Urothelium cell line (cell line): Measurements from ENCODE around the gene SMG6.

Source experiments
- DNase-seq: peaks from one replicate; pipeline ENCODE4 v3.0.0; 2011; ENCODE audit warnings: low spot score, mixed read lengths
- FAIRE-seq: peaks from 2 replicates; lab custom pipeline; 2011; peaks lifted over from hg19 to GRCh38; lab: Jason Lieb, UNC

Gene SMG6

DNA sequence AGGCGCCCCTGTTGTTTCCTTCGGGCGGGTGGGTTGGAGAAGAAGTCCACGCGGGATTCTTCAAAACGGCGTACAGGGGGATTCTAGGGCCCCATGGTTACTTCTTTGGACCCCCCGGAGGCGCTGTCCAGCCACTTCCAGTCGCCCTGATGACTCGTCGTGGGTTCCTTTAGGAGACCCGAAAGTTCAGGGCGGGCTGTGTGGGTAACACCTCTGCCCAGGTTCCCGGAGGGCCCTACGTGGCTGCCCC lies 249.4 kb downstream of the SMG6 start:
- DNase-seq, result no peak
- no peak for FAIRE-seq

DNA sequence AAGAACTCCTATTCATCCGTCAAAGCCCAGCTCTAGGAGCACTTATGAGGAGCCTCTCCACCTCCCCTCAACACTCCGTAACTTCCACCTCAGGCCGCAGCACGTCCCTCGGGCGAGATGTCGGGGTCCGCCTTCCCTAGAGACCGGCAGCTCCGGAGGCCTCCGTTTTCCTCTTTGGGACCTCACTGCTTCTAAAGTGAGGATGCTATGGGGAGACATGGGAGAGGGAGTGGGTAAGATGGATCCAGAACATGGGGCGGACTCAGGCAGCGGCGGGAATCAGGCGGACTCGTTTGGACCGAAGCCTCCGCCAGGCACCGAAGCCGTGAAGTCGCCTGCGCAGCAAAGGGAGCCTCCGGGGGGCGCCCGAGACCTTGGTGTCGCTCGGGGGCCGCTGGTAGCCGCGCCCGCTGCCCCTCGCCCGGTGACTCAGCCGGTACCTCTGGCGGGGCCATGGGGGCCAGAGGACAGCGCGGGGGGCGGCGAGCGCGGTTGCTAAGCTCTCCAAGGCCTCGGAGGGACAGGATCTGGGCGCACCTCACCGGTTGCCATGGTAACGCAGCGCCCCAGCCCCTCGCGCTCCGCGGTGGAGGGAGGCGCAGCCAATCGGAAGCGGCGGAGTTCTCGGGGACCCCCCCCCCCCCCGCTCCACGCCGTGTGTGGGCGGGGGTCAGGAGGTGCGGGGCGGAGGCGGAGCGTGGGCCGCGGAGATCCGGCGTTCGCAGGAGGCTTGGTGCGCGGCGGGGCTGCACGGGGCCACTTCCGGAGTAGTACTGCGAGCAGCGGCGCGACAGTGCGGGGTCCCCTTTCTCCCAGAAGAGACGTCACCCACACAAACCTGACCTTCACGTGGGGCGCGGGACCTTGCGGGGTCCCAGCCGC lies 250.0 kb downstream of the SMG6 start:
- FAIRE-seq, result no peak
- DNase-seq, result no peak

DNA sequence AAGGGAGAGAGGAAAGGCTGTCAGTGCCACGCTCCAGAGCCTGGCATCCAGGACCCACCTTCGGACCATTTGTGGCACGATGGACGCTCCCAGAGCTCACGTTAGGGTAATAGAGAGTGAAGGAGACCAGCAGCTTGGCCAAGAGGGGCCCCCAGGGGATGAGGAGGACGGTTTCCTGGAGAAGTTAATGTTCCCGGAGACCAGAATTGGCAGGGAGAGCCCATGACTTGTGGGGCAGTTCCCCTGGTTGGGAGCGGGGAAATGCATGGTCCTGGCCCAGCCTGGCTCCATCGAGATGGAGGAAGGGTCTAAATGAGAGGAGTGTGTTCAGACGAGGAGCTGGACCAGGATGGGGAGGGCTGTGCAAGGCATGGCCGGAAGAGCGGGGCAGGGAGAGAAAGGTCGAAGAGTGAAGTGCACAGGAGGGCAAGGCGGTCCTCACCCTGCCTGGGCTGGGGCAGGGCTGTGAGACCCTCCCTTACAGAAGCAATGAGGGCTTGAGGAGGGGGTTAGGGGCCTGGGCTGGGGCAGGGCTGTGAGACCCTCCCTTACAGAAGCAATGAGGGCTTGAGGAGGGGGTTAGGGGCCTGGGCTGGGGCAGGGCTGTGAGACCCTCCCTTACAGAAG lies 251.5 kb downstream of the SMG6 start:
- DNase-seq (no peak), FAIRE-seq (no peak)

DNA sequence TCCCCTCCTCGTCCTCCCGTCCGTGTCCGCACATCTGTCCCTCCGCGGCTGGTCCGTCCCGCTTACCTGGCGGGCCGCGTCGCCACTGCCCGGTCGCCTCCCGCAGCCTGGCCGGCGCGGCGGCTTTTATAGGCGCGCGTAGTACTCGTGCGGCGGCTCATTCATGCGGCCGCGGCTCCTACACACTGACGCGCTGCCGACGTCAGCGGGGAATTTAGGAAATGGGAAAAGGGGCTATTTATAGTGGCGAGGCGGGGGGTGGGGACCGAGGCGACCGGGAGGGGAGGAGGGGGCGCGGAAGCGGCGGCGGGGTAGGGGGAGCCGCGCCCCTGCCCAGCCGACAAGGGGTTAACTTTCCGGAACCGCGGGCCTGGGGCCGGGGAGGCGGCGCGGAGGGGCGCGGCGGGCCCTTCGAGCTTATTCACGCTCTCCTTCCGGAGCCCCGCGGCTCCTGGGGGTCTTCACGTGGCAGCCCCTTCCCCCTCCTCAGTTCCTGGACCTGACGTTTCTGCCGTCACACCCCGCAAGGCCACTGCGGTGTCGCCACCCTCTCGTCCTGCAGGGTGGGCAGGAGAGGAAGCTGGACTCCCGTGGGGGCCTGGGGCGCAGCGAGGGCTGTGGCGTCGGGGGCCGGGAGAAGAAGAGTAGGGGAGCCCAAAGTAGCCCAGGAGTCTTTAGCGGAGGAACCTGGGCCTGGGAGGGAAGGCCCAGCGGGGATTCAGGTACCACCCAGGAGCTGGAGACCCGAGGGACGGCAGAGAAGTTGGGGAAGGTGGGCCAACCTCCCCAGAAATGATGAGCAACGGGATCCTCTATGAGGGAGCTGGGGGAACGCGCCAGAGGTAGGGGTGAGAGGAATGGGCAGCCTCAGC lies 252.3 kb downstream of the SMG6 start:
- FAIRE-seq (no peak), DNase-seq (no peak)

DNA sequence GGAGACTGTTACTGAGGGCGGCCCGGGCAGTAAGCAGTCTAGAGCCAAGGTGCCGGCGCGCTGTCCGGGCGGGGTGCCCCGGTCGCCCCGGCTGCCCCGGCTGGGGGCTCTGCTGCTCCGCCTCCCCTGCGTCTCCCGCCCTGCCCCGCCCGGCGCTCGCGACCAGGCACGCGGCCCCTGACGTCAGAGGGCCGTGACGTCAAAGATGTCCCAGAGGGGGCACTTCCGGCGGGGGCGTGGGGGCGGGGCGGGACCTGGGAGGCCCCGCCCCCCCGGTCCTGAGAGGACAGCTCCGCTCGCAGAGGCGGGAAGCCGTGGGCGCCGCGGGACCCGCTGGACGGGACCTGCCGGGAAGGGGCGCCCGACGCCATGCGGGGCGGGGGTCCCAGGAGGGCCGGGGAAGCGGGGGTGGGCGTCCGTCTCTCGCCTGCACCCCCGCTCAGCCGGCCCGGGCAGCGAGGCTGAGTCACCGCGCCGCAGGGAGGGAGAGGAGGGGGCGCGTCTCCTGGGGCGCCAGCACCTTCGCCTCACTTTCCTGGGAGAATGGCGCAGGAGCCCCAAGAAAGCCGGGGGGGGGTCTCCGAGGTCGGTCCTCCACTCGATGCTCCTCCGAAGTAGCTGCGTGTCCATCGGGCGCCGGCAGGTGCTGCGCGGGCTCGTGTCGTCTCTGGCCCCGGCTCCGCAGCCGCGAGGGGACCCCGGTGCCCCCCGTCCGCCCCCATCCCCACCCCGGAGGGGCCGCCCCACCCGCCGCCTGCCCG lies 253.1 kb downstream of the SMG6 start:
- DNase-seq (peak; percentile 63), FAIRE-seq (no peak)

DNA sequence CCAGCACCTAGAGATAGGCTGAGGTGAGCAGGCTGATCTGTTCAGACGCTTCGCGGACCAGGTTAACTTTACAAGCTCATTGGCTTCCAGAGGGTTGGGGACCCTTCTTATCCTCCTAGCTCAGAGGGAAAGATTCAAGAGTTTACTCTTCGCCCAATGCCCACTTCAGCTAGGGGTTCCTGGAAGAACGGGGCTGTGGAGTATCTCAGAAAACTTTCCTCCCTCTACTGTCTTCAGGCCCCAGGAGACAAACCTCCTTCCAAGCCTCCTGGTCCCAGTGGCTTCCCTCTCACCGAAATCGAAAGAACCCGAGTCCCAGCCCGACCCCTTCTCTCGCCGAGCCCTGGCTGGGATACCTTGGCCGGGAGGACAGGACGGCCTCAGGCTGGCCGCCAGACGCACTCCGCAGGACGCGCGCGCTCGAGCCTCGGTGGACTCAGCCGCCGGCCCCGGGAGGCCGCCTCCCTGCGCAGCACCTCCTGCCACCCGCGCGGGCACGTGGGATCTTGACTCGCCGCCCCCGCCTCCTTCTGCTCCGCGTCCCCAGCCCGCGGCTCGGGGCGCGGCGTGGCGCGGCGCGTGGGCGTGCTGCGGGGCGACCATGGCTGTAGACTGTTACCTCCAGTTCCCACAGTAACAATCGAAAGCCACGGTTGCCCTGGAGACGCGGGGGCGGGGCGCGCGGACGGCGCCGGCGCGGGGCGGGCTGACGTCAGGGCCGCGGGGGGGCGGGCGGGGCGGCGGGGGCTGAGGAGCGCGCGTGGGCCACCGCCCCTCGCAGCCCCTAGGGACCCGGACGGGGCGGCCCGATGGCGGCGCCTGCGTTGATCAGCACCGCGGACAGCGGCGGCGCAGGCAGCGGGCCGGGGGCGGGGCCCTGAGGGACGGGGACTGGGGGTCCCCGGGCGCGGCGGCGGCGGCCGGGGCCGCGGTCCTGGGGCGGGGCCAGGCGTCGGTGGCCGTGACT lies 254.0 kb downstream of the SMG6 start:
- FAIRE-seq (no peak), DNase-seq (peak; percentile 88)

DNA sequence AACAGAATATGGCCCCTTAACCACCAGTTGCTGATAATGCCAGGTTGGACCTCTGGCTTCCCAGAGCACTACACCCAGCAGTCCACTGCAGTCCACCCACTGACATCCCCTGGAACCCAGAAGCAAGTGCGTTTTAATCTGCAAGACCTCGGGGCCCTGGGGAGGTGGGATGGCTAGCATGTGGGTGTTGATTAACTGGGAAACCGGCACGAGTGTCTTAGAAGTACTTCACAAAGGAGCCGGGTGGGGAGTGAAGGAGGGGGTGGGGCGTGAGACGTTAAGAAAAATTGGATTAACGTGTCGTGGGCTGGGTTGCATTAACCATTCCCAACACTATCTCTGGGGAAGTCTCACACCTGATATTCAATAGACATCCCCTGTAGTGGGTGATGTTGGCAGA lies 254.8 kb downstream of the SMG6 start:
- DNase-seq (no peak), FAIRE-seq (no peak)

DNA sequence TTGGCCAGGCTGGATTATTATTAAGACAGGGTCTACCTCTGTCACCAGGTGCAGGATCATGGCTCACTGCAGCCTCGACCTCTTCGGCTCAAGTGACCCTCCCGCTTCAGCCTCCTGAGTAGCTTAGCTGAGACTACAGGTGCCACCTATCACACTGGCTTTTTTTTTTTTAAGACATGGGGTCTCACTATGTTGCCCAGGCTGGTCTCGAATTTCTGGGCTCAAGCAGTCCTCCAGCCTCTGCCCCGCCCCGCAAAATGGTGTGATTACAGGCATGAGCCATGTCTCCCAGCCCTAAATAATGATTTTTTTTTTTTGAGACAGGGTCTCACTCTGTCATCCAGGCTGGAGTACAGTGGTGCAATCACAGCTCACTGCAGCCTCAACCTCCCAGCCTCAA lies 256.0 kb downstream of the SMG6 start:
- FAIRE-seq (no peak), DNase-seq (no peak)

DNA sequence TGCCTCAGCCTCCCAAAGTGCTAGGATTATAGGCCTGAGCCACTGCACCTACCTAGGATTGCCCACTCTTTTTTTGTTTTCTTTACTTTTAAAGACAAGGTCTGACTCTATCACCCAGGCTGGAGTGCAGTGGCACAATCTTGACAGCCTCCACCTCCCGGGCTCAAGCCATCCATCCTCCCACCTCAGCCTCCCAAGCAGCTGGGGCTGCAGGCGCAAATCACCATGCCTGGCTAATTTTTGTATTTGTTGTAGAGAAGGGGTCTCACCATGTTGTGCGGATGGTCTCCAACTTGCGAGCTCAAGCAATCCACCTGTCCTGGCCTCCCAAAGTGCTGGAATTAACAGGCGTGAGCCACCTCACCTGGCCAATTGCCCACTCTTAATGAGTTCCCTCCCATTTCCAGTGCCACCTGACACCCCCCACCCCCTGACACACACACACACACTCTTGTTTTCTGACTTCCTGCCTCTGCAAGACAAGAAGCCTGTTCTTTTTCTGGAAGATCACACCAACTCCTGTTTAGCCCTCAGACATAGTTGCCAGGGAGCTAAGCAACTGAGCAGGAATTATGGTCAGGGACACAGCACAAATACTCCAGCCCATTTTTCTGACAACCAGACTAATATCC lies 259.2 kb downstream of the SMG6 start:
- FAIRE-seq, result no peak
- DNase-seq, result no peak

DNA sequence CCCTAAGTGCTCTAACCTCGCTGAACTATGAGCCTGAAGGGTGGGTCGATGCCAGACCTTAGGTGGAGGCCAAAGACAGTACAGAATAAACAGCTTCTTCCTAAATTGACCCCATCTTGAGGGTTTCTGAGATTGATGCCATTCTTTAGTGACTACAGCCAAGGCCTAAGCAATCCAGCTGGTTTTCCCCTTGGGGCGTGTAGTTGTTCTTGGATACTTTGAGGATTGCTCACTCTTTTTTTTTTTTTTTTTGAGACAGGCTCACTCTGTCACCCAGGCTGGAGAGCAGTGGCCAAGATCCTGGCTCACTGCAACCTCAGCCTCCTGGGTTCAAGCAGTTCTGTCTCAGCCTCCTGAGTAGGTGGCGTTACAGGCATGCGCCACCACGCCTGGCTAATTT lies 259.8 kb downstream of the SMG6 start:
- DNase-seq (no peak), FAIRE-seq (no peak)

DNA sequence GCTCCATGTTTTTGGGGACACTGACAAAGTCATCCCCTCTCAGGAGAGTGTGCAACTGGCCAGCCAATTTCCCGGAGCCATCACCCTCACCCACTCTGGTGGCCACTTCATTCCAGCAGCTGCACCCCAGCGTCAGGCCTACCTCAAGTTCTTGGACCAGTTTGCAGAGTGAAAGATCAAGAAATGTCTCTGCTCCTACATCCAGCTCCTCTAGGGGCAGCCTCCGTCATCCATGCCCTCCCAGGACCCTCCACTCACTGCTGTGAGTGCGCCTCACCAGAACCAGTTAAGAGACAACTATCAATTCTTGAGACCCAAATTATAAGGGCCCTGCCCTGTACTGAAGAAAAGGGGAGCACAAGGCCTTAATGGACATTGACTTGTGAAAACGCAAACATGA lies 260.7 kb downstream of the SMG6 start:
- FAIRE-seq (no peak), DNase-seq (no peak)

DNA sequence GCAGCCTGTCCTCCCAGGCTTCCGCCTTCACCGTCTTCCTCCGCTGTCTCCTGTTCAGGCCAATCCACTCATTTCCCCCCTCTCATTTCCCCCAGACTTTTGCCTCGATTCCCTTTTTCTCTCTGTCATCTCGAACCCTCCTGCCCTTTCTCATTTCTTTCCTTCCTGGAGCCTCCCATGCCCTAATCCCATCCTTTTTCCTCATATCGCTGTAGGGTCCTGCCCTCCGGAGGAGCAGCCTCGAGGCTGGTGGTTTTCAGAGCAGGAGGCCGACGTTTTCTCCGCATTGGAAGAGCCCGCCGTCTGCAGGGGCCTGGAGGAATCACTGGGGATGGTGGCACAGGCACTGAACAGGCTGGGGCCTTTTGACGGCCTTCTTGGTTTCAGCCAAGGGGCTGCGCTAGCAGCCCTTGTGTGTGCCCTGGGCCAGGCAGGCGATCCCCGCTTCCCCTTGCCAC lies 261.2 kb downstream of the SMG6 start:
- DNase-seq (no peak), FAIRE-seq (no peak)

DNA sequence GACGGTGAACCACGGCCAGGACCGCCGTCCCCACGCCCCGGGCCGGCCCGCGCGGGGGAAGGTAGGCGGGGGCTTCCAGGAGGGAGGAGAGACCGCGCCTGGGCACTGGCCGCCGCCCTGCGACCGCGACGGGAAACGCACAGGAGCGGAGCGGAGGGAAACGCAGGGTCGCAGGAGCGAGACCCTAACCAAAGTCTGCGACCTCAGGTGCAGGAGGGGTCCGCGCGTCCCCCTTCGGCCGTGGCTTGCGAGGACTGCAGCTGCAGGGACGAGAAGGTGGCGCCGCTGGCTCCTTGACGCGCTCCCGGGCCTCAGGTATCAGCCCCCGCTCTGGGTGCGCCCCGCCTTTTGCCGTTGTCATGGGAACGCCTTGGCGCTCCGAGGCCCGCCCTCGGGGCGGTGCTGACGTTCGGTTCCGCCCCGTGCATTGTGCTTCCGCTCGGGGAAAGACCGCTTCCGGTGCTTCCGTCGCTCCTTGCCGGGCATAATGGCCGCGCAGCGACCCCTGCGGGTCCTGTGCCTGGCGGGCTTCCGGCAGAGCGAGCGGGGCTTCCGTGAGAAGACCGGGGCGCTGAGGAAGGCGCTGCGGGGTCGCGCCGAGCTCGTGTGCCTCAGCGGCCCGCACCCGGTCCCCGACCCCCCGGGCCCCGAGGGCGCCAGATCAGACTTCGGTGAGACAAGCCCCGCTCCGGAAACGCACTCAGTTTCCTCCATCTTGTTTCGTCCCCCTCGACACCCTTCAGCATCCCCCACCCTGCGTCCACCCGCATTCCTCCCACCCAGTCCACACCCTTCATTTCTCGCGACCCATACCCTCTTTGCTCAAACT lies 261.8 kb downstream of the SMG6 start, which contains the start of gene OVCA2:
TSS of gene OVCA2 (plus strand) at position 462 of the 829 bp plus-strand sequence. CDS start at position 488, 26 bp downstream.
- FAIRE-seq (no peak), DNase-seq (peak; percentile 91)

DNA sequence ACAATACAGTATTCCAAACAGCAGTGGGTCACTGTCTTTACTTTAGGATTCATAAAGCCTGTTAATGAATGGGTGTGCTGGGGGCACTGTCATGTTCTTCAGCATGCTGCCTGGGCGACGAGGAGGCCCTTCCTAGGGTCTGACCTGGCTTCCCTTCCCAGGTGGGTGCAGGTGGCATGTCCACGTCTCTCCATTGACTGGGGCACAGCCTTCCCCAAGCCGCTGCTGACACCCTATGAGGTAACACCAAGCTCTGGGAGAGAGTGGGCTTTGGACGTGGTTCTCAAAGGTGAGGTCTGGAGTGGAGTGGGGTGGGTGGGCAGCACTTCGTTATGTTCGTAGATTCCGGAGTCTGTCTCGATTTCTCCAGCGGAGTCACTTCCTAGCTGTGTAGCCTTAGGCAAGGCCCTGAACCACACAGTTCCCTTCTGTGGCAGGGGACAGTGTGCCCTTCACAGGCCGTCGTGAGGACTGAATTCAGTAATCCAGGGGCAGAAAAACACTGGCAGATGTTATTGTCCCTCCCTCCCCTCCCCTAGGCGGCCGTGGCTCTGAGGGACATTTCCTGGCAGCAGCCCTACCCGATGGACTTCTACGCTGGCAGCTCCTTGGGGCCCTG lies 262.5 kb downstream of the SMG6 start:
- FAIRE-seq, result no peak
- DNase-seq, result no peak

DNA sequence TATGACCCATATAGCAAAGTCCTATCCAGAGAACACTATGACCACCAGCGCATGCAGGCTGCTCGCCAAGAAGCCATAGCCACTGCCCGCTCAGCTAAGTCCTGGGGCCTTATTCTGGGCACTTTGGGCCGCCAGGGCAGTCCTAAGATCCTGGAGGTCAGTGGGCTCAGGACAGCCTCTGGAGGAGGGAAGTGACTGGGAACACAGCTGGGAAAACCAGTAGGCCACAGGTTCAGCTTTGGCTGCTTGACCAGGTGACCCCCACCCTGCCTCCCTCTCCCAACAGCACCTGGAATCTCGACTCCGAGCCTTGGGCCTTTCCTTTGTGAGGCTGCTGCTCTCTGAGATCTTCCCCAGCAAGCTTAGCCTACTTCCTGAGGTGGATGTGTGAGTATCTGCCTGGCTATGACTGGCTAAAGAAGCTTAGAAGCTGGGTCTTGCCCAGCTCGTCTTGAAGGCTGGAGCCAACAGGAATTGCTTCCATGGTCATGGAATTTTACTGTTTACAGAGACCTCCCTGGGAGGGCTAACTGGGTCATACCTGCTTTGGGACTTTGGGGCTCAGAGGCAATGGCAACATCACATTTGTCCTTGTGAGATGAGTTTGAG lies 263.3 kb downstream of the SMG6 start:
- no peak for DNase-seq
- no peak for FAIRE-seq

DNA sequence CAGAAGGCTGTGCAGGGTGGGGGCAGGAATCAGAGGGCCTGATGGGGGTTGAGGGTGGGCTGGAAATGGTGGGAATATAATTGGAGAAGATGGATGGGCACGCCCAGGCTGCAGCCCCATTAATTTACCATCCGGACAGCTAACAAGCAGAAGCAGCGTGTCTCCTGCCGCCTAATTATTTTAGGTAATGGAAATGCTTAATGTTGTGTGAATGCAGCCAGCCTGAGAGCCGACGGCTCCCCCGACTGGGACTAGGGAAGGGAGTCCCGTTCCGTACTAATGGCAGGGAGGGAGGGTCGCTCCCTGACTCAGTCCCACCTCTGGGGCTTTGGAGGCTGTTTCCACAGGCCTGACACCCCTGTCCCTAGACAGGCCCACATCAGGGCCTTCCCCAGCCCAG lies 266.4 kb downstream of the SMG6 start:
- FAIRE-seq (no peak), DNase-seq (no peak)
